Measurements from ENCODE around the gene GPRC5C.

GRCh38 chr17:74466828-74467184, 34.9 kb downstream of the GPRC5C start:
- TF ChIP-seq YY1 (IDR thresholded peaks at IDR 0.05; ENCODE audit: low read depth) (no peak), EP300 (IDR thresholded peaks at IDR 0.05; ENCODE audit: borderline replicate concordance) (no peak), RAD21 (IDR thresholded peaks at IDR 0.05; ENCODE audit: low read depth) (no peak), TCF12 (IDR thresholded peaks at IDR 0.05; ENCODE audit: low read depth) (no peak), TAF1 (IDR thresholded peaks at IDR 0.05; ENCODE audit: low read depth) (no peak), CREB1 (IDR thresholded peaks at IDR 0.05; ENCODE audit: low read depth) (no peak), USF1 (IDR thresholded peaks at IDR 0.05) (no peak), CEBPB (IDR thresholded peaks at IDR 0.05) (no peak), FOXM1 (IDR thresholded peaks at IDR 0.05; ENCODE audit: borderline replicate concordance, low read depth) (no peak), TEAD4 (IDR thresholded peaks at IDR 0.05) (no peak), ZBTB7A (IDR thresholded peaks at IDR 0.05; ENCODE audit: low read depth) (no peak), REST (IDR thresholded peaks at IDR 0.05; ENCODE audit: low read depth) (no peak), NFIC (IDR thresholded peaks at IDR 0.05) (no peak)

Measured in Ishikawa (cell line).